ENCODE measurements around the gene SIRPA. TPM values are rescaled to one million over a fixed set of nuclear protein-coding genes. Genes with fewer than 3 reads are reported as not detected.
A peak's percentile ranks its signal among the peaks of the same experiment; 100 is the strongest.

SIRPA gene
- under 1 TPM; 0.10 to 0.12 TPM for total RNA-seq

- H3K27me3 Mint-ChIP-seq (ENCODE audit: low read depth): peaks cover 50% of the 10 kb centered on the region
- DNase-seq: peak; percentile 23
- H3K9me3 Mint-ChIP-seq: no peaks in the 10 kb centered on the region
- no peaks in the 10 kb centered on the region for H3K4me1 Mint-ChIP-seq (ENCODE audit: low read depth)
- intact Hi-C loops (cut with micrococcal nuclease): no loop called here
- CTCF ChIA-PET: no interaction called here
- peak within 1 kb of the TSS; percentile 64 for H3K4me3 Mint-ChIP-seq
- no peaks in the 10 kb centered on the region for H3K36me3 Mint-ChIP-seq (ENCODE audit: low read depth)
- H3K27ac Mint-ChIP-seq: no peak within 1 kb of the TSS
Measured at GRCh38 chr20:1894951-1895673, at the start of gene SIRPA. TSS of gene SIRPA (plus strand) at chr20:1895407. CDS start at chr20:1895448, 41 bp downstream.

- Mint-ChIP-seq H3K27me3 (ENCODE audit: low read depth) (peaks cover 5% of the 10 kb centered on the region), H3K36me3 (ENCODE audit: low read depth) (no peaks in the 10 kb centered on the region), H3K4me3 (no peak overlapping the region), H3K4me1 (ENCODE audit: low read depth) (peaks cover 20% of the 10 kb centered on the region), H3K9me3 (no peaks in the 10 kb centered on the region), H3K27ac (no peak overlapping the region)
- CTCF ChIA-PET: no interaction called here
- intact Hi-C loops (cut with micrococcal nuclease): loop anchor here (2.0 to 10.0 kb wide), 4 partner anchors 181 to 273 kb away; partner anchors contain the start of gene SIRPB1
- no peak for DNase-seq
Measured at GRCh38 chr20:1845701-1846100, 49.5 kb upstream of the SIRPA start.

GRCh38 chr20:1846341-1846740 lies 48.9 kb upstream of the SIRPA start:
- Mint-ChIP-seq H3K4me3 (no peak overlapping the region), H3K27ac (no peak overlapping the region), H3K36me3 (ENCODE audit: low read depth) (no peaks in the 10 kb centered on the region), H3K27me3 (ENCODE audit: low read depth) (peaks cover 5% of the 10 kb centered on the region), H3K9me3 (no peaks in the 10 kb centered on the region), H3K4me1 (ENCODE audit: low read depth) (peaks cover 26% of the 10 kb centered on the region)
- intact Hi-C loops (cut with micrococcal nuclease): loop anchor here (10.0 kb wide), 2 partner anchors 182 to 222 kb away; partner anchors contain the start of gene SIRPB1
- DNase-seq: no peak
- CTCF ChIA-PET: no interaction called here

- H3K4me3 Mint-ChIP-seq: no peak overlapping the region
- CTCF ChIA-PET: no interaction called here
- peaks cover 5% of the 10 kb centered on the region for H3K27me3 Mint-ChIP-seq (ENCODE audit: low read depth)
- H3K36me3 Mint-ChIP-seq (ENCODE audit: low read depth): no peaks in the 10 kb centered on the region
- H3K27ac Mint-ChIP-seq: no peak overlapping the region
- H3K9me3 Mint-ChIP-seq: no peaks in the 10 kb centered on the region
- H3K4me1 Mint-ChIP-seq (ENCODE audit: low read depth): peaks cover 27% of the 10 kb centered on the region
- intact Hi-C loops (cut with micrococcal nuclease): loop anchor here (10.0 kb wide), 2 partner anchors 182 to 222 kb away; partner anchors contain the start of gene SIRPB1
- no peak for DNase-seq
Measured at GRCh38 chr20:1846876-1847275, 48.3 kb upstream of the SIRPA start.

GRCh38 chr20:1847780-1848179 lies 47.4 kb upstream of the SIRPA start:
- peaks cover 5% of the 10 kb centered on the region for H3K27me3 Mint-ChIP-seq (ENCODE audit: low read depth)

GRCh38 chr20:1848373-1848772 lies 46.8 kb upstream of the SIRPA start:
- H3K27me3 Mint-ChIP-seq (ENCODE audit: low read depth): peaks cover 5% of the 10 kb centered on the region
- no peak overlapping the region for H3K4me3 Mint-ChIP-seq
- no peak for DNase-seq
- H3K27ac Mint-ChIP-seq: no peak overlapping the region
- H3K36me3 Mint-ChIP-seq (ENCODE audit: low read depth): no peaks in the 10 kb centered on the region
- H3K4me1 Mint-ChIP-seq (ENCODE audit: low read depth): peaks cover 27% of the 10 kb centered on the region
- intact Hi-C loops (cut with micrococcal nuclease): loop anchor here (10.0 kb wide), 2 partner anchors 184 to 224 kb away; partner anchors contain the start of gene SIRPB1
- CTCF ChIA-PET: interaction anchor here (1.2 kb wide), 1 partner anchor 344 kb away, joined by 3 read pairs; no protein-coding TSS in a partner anchor
- H3K9me3 Mint-ChIP-seq: no peaks in the 10 kb centered on the region

More at GRCh38 chr20:1847780-1848179, 47.4 kb upstream of the SIRPA start:
- no peak for DNase-seq
- H3K27ac Mint-ChIP-seq: no peak overlapping the region
- CTCF ChIA-PET: no interaction called here
- intact Hi-C loops (cut with micrococcal nuclease): loop anchor here (10.0 kb wide), 2 partner anchors 183 to 223 kb away; partner anchors contain the start of gene SIRPB1
- no peaks in the 10 kb centered on the region for H3K36me3 Mint-ChIP-seq (ENCODE audit: low read depth)
- H3K9me3 Mint-ChIP-seq: no peaks in the 10 kb centered on the region
- no peak overlapping the region for H3K4me3 Mint-ChIP-seq
- H3K4me1 Mint-ChIP-seq (ENCODE audit: low read depth): peaks cover 27% of the 10 kb centered on the region

GRCh38 chr20:1851396-1851795 lies 43.8 kb upstream of the SIRPA start:
- Mint-ChIP-seq H3K4me1 (ENCODE audit: low read depth) (peaks cover 15% of the 10 kb centered on the region), H3K9me3 (no peaks in the 10 kb centered on the region), H3K4me3 (no peak overlapping the region), H3K36me3 (ENCODE audit: low read depth) (no peaks in the 10 kb centered on the region), H3K27ac (no peak overlapping the region), H3K27me3 (ENCODE audit: low read depth) (peaks cover 5% of the 10 kb centered on the region)
- intact Hi-C loops (cut with micrococcal nuclease): no loop called here
- DNase-seq: no peak
- CTCF ChIA-PET: interaction anchor here (0.6 to 1.3 kb wide), 4 partner anchors 18 to 644 kb away, joined by 3 to 4 read pairs (median 4); no protein-coding TSS in a partner anchor

GRCh38 chr20:1853473-1853872 lies 41.7 kb upstream of the SIRPA start:
- DNase-seq: no peak
- Mint-ChIP-seq H3K4me1 (ENCODE audit: low read depth) (peaks cover 15% of the 10 kb centered on the region), H3K36me3 (ENCODE audit: low read depth) (no peaks in the 10 kb centered on the region), H3K4me3 (no peak overlapping the region), H3K27me3 (ENCODE audit: low read depth) (no peaks in the 10 kb centered on the region), H3K9me3 (no peaks in the 10 kb centered on the region), H3K27ac (no peak overlapping the region)
- CTCF ChIA-PET: no interaction called here
- intact Hi-C loops (cut with micrococcal nuclease): no loop called here

- intact Hi-C loops (cut with micrococcal nuclease): no loop called here
- H3K4me3 Mint-ChIP-seq: no peak overlapping the region
- no peaks in the 10 kb centered on the region for H3K9me3 Mint-ChIP-seq
- H3K4me1 Mint-ChIP-seq (ENCODE audit: low read depth): peaks cover 15% of the 10 kb centered on the region
- CTCF ChIA-PET: no interaction called here
- no peak overlapping the region for H3K27ac Mint-ChIP-seq
- H3K27me3 Mint-ChIP-seq (ENCODE audit: low read depth): no peaks in the 10 kb centered on the region
- no peak for DNase-seq
- H3K36me3 Mint-ChIP-seq (ENCODE audit: low read depth): no peaks in the 10 kb centered on the region
Measured at GRCh38 chr20:1854246-1854645, 41.0 kb upstream of the SIRPA start.

- H3K4me1 Mint-ChIP-seq (ENCODE audit: low read depth): peaks cover 13% of the 10 kb centered on the region
- H3K9me3 Mint-ChIP-seq: no peaks in the 10 kb centered on the region
- DNase-seq: no peak
- H3K27ac Mint-ChIP-seq: no peak overlapping the region
- intact Hi-C loops (cut with micrococcal nuclease): no loop called here
- H3K4me3 Mint-ChIP-seq: no peak overlapping the region
- no peaks in the 10 kb centered on the region for H3K36me3 Mint-ChIP-seq (ENCODE audit: low read depth)
- peaks cover 4% of the 10 kb centered on the region for H3K27me3 Mint-ChIP-seq (ENCODE audit: low read depth)
- CTCF ChIA-PET: interaction anchor here (0.6 kb wide), 1 partner anchor 600 kb away, joined by 3 read pairs; no protein-coding TSS in a partner anchor
Measured at GRCh38 chr20:1855109-1855508, 40.1 kb upstream of the SIRPA start.

GRCh38 chr20:1855690-1856089 lies 39.5 kb upstream of the SIRPA start:
- DNase-seq: no peak
- H3K27me3 Mint-ChIP-seq (ENCODE audit: low read depth): peaks cover 4% of the 10 kb centered on the region
- intact Hi-C loops (cut with micrococcal nuclease): no loop called here
- no peaks in the 10 kb centered on the region for H3K9me3 Mint-ChIP-seq
- no peak overlapping the region for H3K27ac Mint-ChIP-seq
- H3K4me3 Mint-ChIP-seq: no peak overlapping the region
- H3K36me3 Mint-ChIP-seq (ENCODE audit: low read depth): no peaks in the 10 kb centered on the region
- CTCF ChIA-PET: no interaction called here
- peaks cover 7% of the 10 kb centered on the region for H3K4me1 Mint-ChIP-seq (ENCODE audit: low read depth)

GRCh38 chr20:1856424-1856823 lies 38.8 kb upstream of the SIRPA start:
- no peaks in the 10 kb centered on the region for H3K36me3 Mint-ChIP-seq (ENCODE audit: low read depth)
- CTCF ChIA-PET: interaction anchor here (0.6 to 0.8 kb wide), 2 partner anchors 55 to 345 kb away, joined by 3 to 4 read pairs; no protein-coding TSS in a partner anchor
- no peak overlapping the region for H3K27ac Mint-ChIP-seq
- H3K4me3 Mint-ChIP-seq: no peak overlapping the region
- no peak for DNase-seq
- no peaks in the 10 kb centered on the region for H3K9me3 Mint-ChIP-seq
- peaks cover 4% of the 10 kb centered on the region for H3K27me3 Mint-ChIP-seq (ENCODE audit: low read depth)
- intact Hi-C loops (cut with micrococcal nuclease): no loop called here
- no peaks in the 10 kb centered on the region for H3K4me1 Mint-ChIP-seq (ENCODE audit: low read depth)

GRCh38 chr20:1857466-1857865 lies 37.7 kb upstream of the SIRPA start:
- DNase-seq: no peak
- Mint-ChIP-seq H3K36me3 (ENCODE audit: low read depth) (no peaks in the 10 kb centered on the region), H3K27ac (no peak overlapping the region), H3K9me3 (no peaks in the 10 kb centered on the region), H3K4me1 (ENCODE audit: low read depth) (no peaks in the 10 kb centered on the region), H3K4me3 (no peak overlapping the region), H3K27me3 (ENCODE audit: low read depth) (peaks cover 4% of the 10 kb centered on the region)
- CTCF ChIA-PET: interaction anchor here (0.7 to 0.8 kb wide), 2 partner anchors 56 to 112 kb away, joined by 3 to 4 read pairs; no protein-coding TSS in a partner anchor
- intact Hi-C loops (cut with micrococcal nuclease): no loop called here
